Measurements from ENCODE around the gene FHL1.
"Not testable (repeated sequence)": the region's sequence is repeated elsewhere in the genome, so short reads cannot be mapped to it uniquely, and the experiment has no call there.

The FHL1 gene

GRCh38 chrX:136147315-136147901 lies at the start of gene FHL1:
FHL1 (plus strand) TSS chrX:136147533.
- DNase-seq = no peak

GRCh38 chrX:136097871-136098805 lies 49.2 kb upstream of the FHL1 start:
- no peak for DNase-seq

GRCh38 chrX:136104936-136105335 lies 42.4 kb upstream of the FHL1 start:
- DNase-seq = no peak

GRCh38 chrX:136106920-136107528 lies 40.3 kb upstream of the FHL1 start:
- no peak for DNase-seq

- not testable (repeated sequence) for DNase-seq
Observed at GRCh38 chrX:136108905-136109304, 38.4 kb upstream of the FHL1 start.

GRCh38 chrX:136112286-136112685 lies 35.0 kb upstream of the FHL1 start:
- DNase-seq = no peak

GRCh38 chrX:136112778-136113177 lies 34.6 kb upstream of the FHL1 start:
- DNase-seq = no peak

- no peak for DNase-seq
Observed at GRCh38 chrX:136115126-136115903, 32.0 kb upstream of the FHL1 start.

GRCh38 chrX:136115904-136116297 lies 31.4 kb upstream of the FHL1 start:
- no peak for DNase-seq

GRCh38 chrX:136121788-136122187 lies 25.5 kb upstream of the FHL1 start:
- DNase-seq = no peak

GRCh38 chrX:136122207-136122606 lies 25.1 kb upstream of the FHL1 start:
- DNase-seq = no peak

GRCh38 chrX:136125106-136125505 lies 22.2 kb upstream of the FHL1 start:
- DNase-seq = no peak

- no peak for DNase-seq
Observed at GRCh38 chrX:136126371-136126770, 21.0 kb upstream of the FHL1 start.

GRCh38 chrX:136126872-136127406 lies 20.4 kb upstream of the FHL1 start:
- peak; percentile 20 for DNase-seq

GRCh38 chrX:136128743-136129142 lies 18.6 kb upstream of the FHL1 start:
- DNase-seq = no peak

- DNase-seq = peak; percentile 65
Observed at GRCh38 chrX:136130931-136131833, 16.2 kb upstream of the FHL1 start.

GRCh38 chrX:136138939-136139338 lies 8.4 kb upstream of the FHL1 start:
- no peak for DNase-seq

GRCh38 chrX:136141569-136141968 lies 5.8 kb upstream of the FHL1 start:
- no peak for DNase-seq

- no peak for DNase-seq
Observed at GRCh38 chrX:136142592-136142991, 4.7 kb upstream of the FHL1 start.

GRCh38 chrX:136143711-136144110 lies 3.6 kb upstream of the FHL1 start:
- DNase-seq = no peak

- no peak for DNase-seq
Observed at GRCh38 chrX:136146614-136147314, 569 bp upstream of the FHL1 start.

Data from kidney glomerular epithelial cell (primary cell).